Suprapubic skin (tissue), 4 donors: ENCODE data around the gene IFNA1. TPM values are rescaled to one million over a fixed set of nuclear protein-coding genes. Genes with fewer than 3 reads are reported as not detected.
A peak's percentile ranks its signal among the peaks of the same experiment; 100 is the strongest.

Experiments used
- DNase-seq, 2 donors: peaks; one replicate each; pipeline ENCODE4 v3.0.0-alpha.2; 2019; ENCODE audit warnings: low spot score in 2 of 2
- H3K27ac ChIP-seq: fragments of 200-600 bp; sonication (generic); one replicate; pipeline ENCODE4 v1.5.1; 2019
- H3K27me3 ChIP-seq: fragments of 200-600 bp; sonication (generic); one replicate; pipeline ENCODE4 v1.5.1; 2019
- H3K36me3 ChIP-seq: fragments of 200-600 bp; sonication (generic); one replicate; pipeline ENCODE4 v1.5.1; 2019
- H3K4me1 ChIP-seq: fragments of 200-600 bp; sonication (generic); one replicate; pipeline ENCODE4 v1.5.1; 2019
- H3K4me3 ChIP-seq: fragments of 200-600 bp; sonication (generic); one replicate; pipeline ENCODE4 v1.5.1; 2019; ENCODE audit warnings: mild to moderate bottlenecking
- H3K9me3 ChIP-seq: fragments of 200-600 bp; sonication (generic); one replicate; pipeline ENCODE4 v1.5.1; 2019
- CTCF ChIP-seq, 2 donors: fragments of 200-600 bp in 1 of 2; fragments of 450-650 bp in 1 of 2; sonication (generic) in 1 of 2; IDR thresholded peaks; one replicate each; pipeline ENCODE4 v1.5.1; 2016 to 2019; ENCODE audit warnings: antibody characterized with exemption in 2 of 2, mild to moderate bottlenecking in 1 of 2, moderate library complexity in 1 of 2
- EP300 ChIP-seq: sonication (generic); formaldehyde crosslinking; IDR thresholded peaks from one replicate; pipeline ENCODE4 v1.6.1; 2017; ENCODE audit warnings: antibody characterized with exemption
- POLR2A ChIP-seq, 2 donors: fragments of 450-650 bp; IDR thresholded peaks; one replicate each; pipeline ENCODE4 v1.6.1; 2017; ENCODE audit warnings: antibody characterized with exemption in 2 of 2, mild to moderate bottlenecking in 2 of 2, moderate library complexity in 2 of 2
- POLR2AphosphoS5 ChIP-seq, 3 donors: sonication (generic); formaldehyde crosslinking; IDR thresholded peaks; one replicate each; pipeline ENCODE4 v1.6.1; 2017; ENCODE audit warnings: antibody characterized with exemption in 3 of 3
- WGBS: methylation state at CpG from one replicate; pipeline ENCODE4 v1.1.5; 2018; 5-methylcytosine and 5-hydroxymethylcytosine counted together
- total RNA-seq, 4 donors: library from RNA; depleted of rRNA; stranded (reverse); fragments of >200 nt; gene quantifications; one replicate each; pipeline ENCODE4 v1.1.0, GENCODE V29; 2016

The IFNA1 gene
- not detected for total RNA-seq

- Histone ChIP-seq H3K4me3 (no peak within 1 kb of the TSS), H3K9me3 (peaks cover 6% of the 10 kb centered on the region), H3K27ac (no peak within 1 kb of the TSS), H3K4me1 (no peaks in the 10 kb centered on the region), H3K36me3 (no peaks in the 10 kb centered on the region), H3K27me3 (no peaks in the 10 kb centered on the region)
- no peak for TF ChIP-seq POLR2A (IDR thresholded peaks at IDR 0.05)
- TF ChIP-seq CTCF (IDR thresholded peaks at IDR 0.05) = no peak
- no peak for TF ChIP-seq EP300
- TF ChIP-seq POLR2AphosphoS5 (IDR thresholded peaks at IDR 0.05) = no peak
- 91% methylated on average over 4 of the region's 4 CpGs for WGBS
- no peak for DNase-seq
These were observed at the start of gene IFNA1 for GRCh38 chr9:21440139-21440538. IFNA1 (plus strand) TSS chr9:21440439; CDS start chr9:21440508, 69 bp downstream.

GRCh38 chr9:21392270-21392669 lies 48.0 kb upstream of the IFNA1 start:
- H3K4me3 ChIP-seq = no peak overlapping the region
- H3K27me3 ChIP-seq = peaks cover 55% of the 10 kb centered on the region
- peaks cover 7% of the 10 kb centered on the region for H3K4me1 ChIP-seq
- no peak for TF ChIP-seq POLR2AphosphoS5 (IDR thresholded peaks at IDR 0.05)
- TF ChIP-seq CTCF (IDR thresholded peaks at IDR 0.05) = peak in 1 of 2 donors; percentile 23
- no peak for TF ChIP-seq POLR2A (IDR thresholded peaks at IDR 0.05)
- no peaks in the 10 kb centered on the region for H3K36me3 ChIP-seq
- H3K27ac ChIP-seq = no peak overlapping the region
- 79% methylated on average over 6 of the region's 6 CpGs for WGBS
- no peaks in the 10 kb centered on the region for H3K9me3 ChIP-seq
- DNase-seq = no peak

- no peaks in the 10 kb centered on the region for H3K9me3 ChIP-seq
- H3K27ac ChIP-seq = no peak overlapping the region
- no peaks in the 10 kb centered on the region for H3K36me3 ChIP-seq
- peak in 1 of 2 donors; percentile 74 for DNase-seq
- peaks cover 64% of the 10 kb centered on the region for H3K27me3 ChIP-seq
- H3K4me3 ChIP-seq = peak overlapping the region; percentile 44
- TF ChIP-seq CTCF (IDR thresholded peaks at IDR 0.05) = peak in 1 of 2 donors; percentile 64
- no peak for TF ChIP-seq POLR2A (IDR thresholded peaks at IDR 0.05)
- no peak for TF ChIP-seq EP300
- peaks cover 7% of the 10 kb centered on the region for H3K4me1 ChIP-seq
- WGBS = 21% methylated on average over 17 of the region's 40 CpGs
These were observed 44.2 kb upstream of the IFNA1 start for GRCh38 chr9:21395778-21396717.

GRCh38 chr9:21398955-21399489 lies 41.2 kb upstream of the IFNA1 start:
- Histone ChIP-seq H3K4me3 (no peak overlapping the region), H3K4me1 (peaks cover 19% of the 10 kb centered on the region), H3K27me3 (peaks cover 71% of the 10 kb centered on the region), H3K36me3 (no peaks in the 10 kb centered on the region), H3K27ac (no peak overlapping the region), H3K9me3 (no peaks in the 10 kb centered on the region)
- no peak for DNase-seq
- TF ChIP-seq CTCF (IDR thresholded peaks at IDR 0.05) (no peak), POLR2A (IDR thresholded peaks at IDR 0.05) (no peak), POLR2AphosphoS5 (IDR thresholded peaks at IDR 0.05) (no peak), EP300 (no peak)
- WGBS = 89% methylated on average over 5 of the region's 5 CpGs

GRCh38 chr9:21399956-21400355 lies 40.3 kb upstream of the IFNA1 start:
- DNase-seq = no peak
- Histone ChIP-seq H3K27me3 (peaks cover 67% of the 10 kb centered on the region), H3K4me1 (peaks cover 19% of the 10 kb centered on the region), H3K4me3 (no peak overlapping the region), H3K36me3 (no peaks in the 10 kb centered on the region), H3K27ac (no peak overlapping the region), H3K9me3 (no peaks in the 10 kb centered on the region)
- WGBS = 19% methylated on average over 3 of the region's 3 CpGs
- no peak for TF ChIP-seq POLR2A (IDR thresholded peaks at IDR 0.05)
- TF ChIP-seq POLR2AphosphoS5 (IDR thresholded peaks at IDR 0.05) = no peak
- no peak for TF ChIP-seq CTCF (IDR thresholded peaks at IDR 0.05)
- TF ChIP-seq EP300 = no peak
